H9 (cell line): ENCODE data around the gene IMMP1L. TPM values are rescaled to one million over a fixed set of nuclear protein-coding genes. Genes with fewer than 3 reads are reported as not detected.

Experiments
- DNase-seq: peaks from one replicate; pipeline ENCODE4 v3.0.0-alpha.2; 2017
- H2AFZ ChIP-seq: one replicate; pipeline ENCODE4 v1.6.1; 2013; ENCODE audit warnings: mild to moderate bottlenecking, low read length, control low read depth, moderate library complexity
- H2AK5ac ChIP-seq: 2 replicates; pipeline ENCODE4 v1.6.1; 2013; ENCODE audit warnings: low read length, control low read depth, mixed read lengths; ENCODE audit not compliant: insufficient read length
- H2BK120ac ChIP-seq: one replicate; pipeline ENCODE4 v1.6.1; 2013; ENCODE audit warnings: low read depth, mild to moderate bottlenecking, low read length, control low read depth, inconsistent platforms; ENCODE audit not compliant: poor library complexity, severe bottlenecking
- H2BK12ac ChIP-seq: 2 replicates; pipeline ENCODE4 v1.6.1; 2013; ENCODE audit warnings: low read length, control low read depth, mixed read lengths, low read depth; ENCODE audit not compliant: insufficient read length
- H2BK15ac ChIP-seq: 2 replicates; pipeline ENCODE4 v1.6.1; 2013; ENCODE audit warnings: low read depth, low read length, control low read depth
- H2BK20ac ChIP-seq: one replicate; pipeline ENCODE4 v1.6.1; 2013; ENCODE audit warnings: low read depth, mild to moderate bottlenecking, low read length, control low read depth, inconsistent platforms; ENCODE audit not compliant: poor library complexity, severe bottlenecking
- H2BK5ac ChIP-seq: 2 replicates; pipeline ENCODE4 v1.6.1; 2013; ENCODE audit warnings: low read length, control low read depth, mixed read lengths; ENCODE audit not compliant: insufficient read length
- H3K14ac ChIP-seq: 2 replicates; pipeline ENCODE4 v1.6.1; 2013; ENCODE audit warnings: low read length, control low read depth; ENCODE audit not compliant: insufficient read depth
- H3K18ac ChIP-seq: 2 replicates; pipeline ENCODE4 v1.6.1; 2013; ENCODE audit warnings: low read depth, mild to moderate bottlenecking, mixed read lengths, low read length, control low read depth; ENCODE audit not compliant: insufficient read length
- H3K23ac ChIP-seq: 2 replicates; pipeline ENCODE4 v1.6.1; 2013; ENCODE audit warnings: low read length, control low read depth, mixed read lengths, low read depth; ENCODE audit not compliant: insufficient read length
- H3K23me2 ChIP-seq: 2 replicates; pipeline ENCODE4 v1.6.1; 2013; ENCODE audit warnings: low read depth, mild to moderate bottlenecking, mixed read lengths, low read length, control low read depth; ENCODE audit not compliant: insufficient read length, poor library complexity, severe bottlenecking
- H3K27ac ChIP-seq: 2 replicates; pipeline ENCODE4 v1.5.1; 2013; ENCODE audit warnings: low read length, control low read depth, mixed read lengths, low read depth; ENCODE audit not compliant: insufficient read length
- H3K27me3 ChIP-seq: 2 replicates; pipeline ENCODE4 v1.6.1; 2013; ENCODE audit warnings: low read length, control low read depth, inconsistent platforms; ENCODE audit not compliant: insufficient read depth
- H3K4ac ChIP-seq: 2 replicates; pipeline ENCODE4 v1.6.1; 2013; ENCODE audit warnings: low read depth, mild to moderate bottlenecking, control low read depth, inconsistent platforms, low read length, moderate library complexity
- H3K4me1 ChIP-seq: 2 replicates; pipeline ENCODE4 v1.6.1; 2013; ENCODE audit warnings: low read length, control low read depth, inconsistent platforms; ENCODE audit not compliant: insufficient read depth
- H3K4me2 ChIP-seq: 2 replicates; pipeline ENCODE4 v1.6.1; 2013; ENCODE audit warnings: low read length, control low read depth, mixed read lengths; ENCODE audit not compliant: insufficient read length, insufficient read depth
- H3K56ac ChIP-seq: 2 replicates; pipeline ENCODE4 v1.6.1; 2013; ENCODE audit warnings: low read depth, mild to moderate bottlenecking, mixed read lengths, low read length, control low read depth; ENCODE audit not compliant: insufficient read length
- H3K79me1 ChIP-seq: 2 replicates; pipeline ENCODE4 v1.6.1; 2013; ENCODE audit warnings: low read depth, mild to moderate bottlenecking, moderate library complexity, low read length, control low read depth, inconsistent platforms; ENCODE audit not compliant: insufficient read depth, poor library complexity, severe bottlenecking
- H3K79me2 ChIP-seq: 2 replicates; pipeline ENCODE4 v1.6.1; 2013; ENCODE audit warnings: low read length, control low read depth, inconsistent platforms; ENCODE audit not compliant: insufficient read depth
- H3K9ac ChIP-seq: 2 replicates; pipeline ENCODE4 v1.6.1; 2013; ENCODE audit warnings: low read length, control low read depth, mixed read lengths; ENCODE audit not compliant: insufficient read length; ENCODE audit errors: extremely low read depth
- H3K9me3 ChIP-seq: one replicate; pipeline ENCODE4 v1.6.1; 2013; ENCODE audit warnings: low read depth, low read length, inconsistent platforms; ENCODE audit not compliant: control insufficient read depth
- H3T11ph ChIP-seq: one replicate; pipeline ENCODE4 v1.6.1; 2013; ENCODE audit warnings: mild to moderate bottlenecking, low read length, control low read depth, inconsistent platforms
- H4K20me1 ChIP-seq: one replicate; pipeline ENCODE4 v1.6.1; 2013; ENCODE audit not compliant: control insufficient read depth, insufficient read length, insufficient read depth
- H4K5ac ChIP-seq: 2 replicates; pipeline ENCODE4 v1.6.1; 2013; ENCODE audit warnings: low read depth, mild to moderate bottlenecking, mixed read lengths, low read length, control low read depth; ENCODE audit not compliant: insufficient read length
- H4K8ac ChIP-seq: replicated peaks from 2 replicates; pipeline ENCODE4 v1.6.1; 2013; ENCODE audit warnings: low read length, control low read depth, mixed read lengths, low read depth; ENCODE audit not compliant: insufficient read length
- H4K91ac ChIP-seq: 2 replicates; pipeline ENCODE4 v1.6.1; 2013; ENCODE audit warnings: low read depth, mild to moderate bottlenecking, moderate library complexity, mixed read lengths, low read length, control low read depth; ENCODE audit not compliant: insufficient read length
- H3K27ac Mint-ChIP-seq, 3 experiments: 2 replicates in 2 of 3; 3 replicates in 1 of 3; pipeline ENCODE4 v1.8.0; 2020 to 2021; ENCODE audit warnings: mixed read lengths in 3 of 3, mild to moderate bottlenecking in 1 of 3, moderate library complexity in 1 of 3
- H3K27me3 Mint-ChIP-seq: 2 replicates; pipeline ENCODE4 v1.8.0; 2021; ENCODE audit warnings: low read depth, mild to moderate bottlenecking, moderate library complexity, mixed read lengths
- H3K36me3 Mint-ChIP-seq, 3 experiments: 2 replicates in 2 of 3; 3 replicates in 1 of 3; pipeline ENCODE4 v1.8.0; 2020 to 2021; ENCODE audit warnings: low read depth in 3 of 3, mixed read lengths in 3 of 3; ENCODE audit not compliant: insufficient read depth in 1 of 3
- H3K4me1 Mint-ChIP-seq, 2 experiments: 2 replicates each; pipeline ENCODE4 v1.8.0; 2020; ENCODE audit warnings: mixed read lengths in 2 of 2
- H3K4me3 Mint-ChIP-seq, 2 experiments: 2 replicates in 1 of 2; 3 replicates in 1 of 2; pipeline ENCODE4 v1.8.0; 2020 to 2021; ENCODE audit warnings: mild to moderate bottlenecking in 2 of 2, mixed read lengths in 2 of 2, moderate library complexity in 1 of 2
- H3K9me3 Mint-ChIP-seq, 2 experiments: 2 replicates in 1 of 2; 3 replicates in 1 of 2; pipeline ENCODE4 v1.8.0; 2020; ENCODE audit warnings: mild to moderate bottlenecking in 2 of 2, mixed read lengths in 2 of 2, moderate library complexity in 1 of 2
- CTCF ChIP-seq: fragments of 200-600 bp; sonication (generic); conservative IDR thresholded peaks from 3 replicates; pipeline ENCODE4 v1.8.0; 2021; ENCODE audit warnings: antibody characterized with exemption, mild to moderate bottlenecking
- WGBS: extraction: QIAGEN DNeasy Blood & Tissue Kit; methylation state at CpG from one replicate; pipeline ENCODE4 v1.1.7; 2013; ENCODE audit warnings: missing lambda C conversion rate, low lambda C conversion rate, mixed read lengths; ENCODE audit not compliant: insufficient read length; ENCODE audit errors: extremely low coverage; 5-methylcytosine and 5-hydroxymethylcytosine counted together
- total RNA-seq: library from RNA; stranded (reverse); gene quantifications from 2 replicates; pipeline ENCODE4 v1.2.1, GENCODE V29; 2021

The IMMP1L gene
- total RNA-seq, 1 experiment from 2014 or later, result 27.0 TPM

- peaks cover 2 to 5% (median 4%) of the 10 kb centered on the region in 3 experiments; a peak in 4 of 7 replicates for H3K36me3 Mint-ChIP-seq
- Histone ChIP-seq H3K27ac (no peak overlapping the region), H3K79me2 (no peaks in the 10 kb centered on the region)
Measured at GRCh38 chr11:31535479-31535878, 26.1 kb upstream of the IMMP1L start.

More at GRCh38 chr11:31535479-31535878, 26.1 kb upstream of the IMMP1L start:
- DNase-seq, result no peak
- no peak overlapping the region for H3K23ac ChIP-seq
- Mint-ChIP-seq H3K27ac (no peak overlapping the region), H3K9me3 (no peaks in the 10 kb centered on the region; a peak in 2 of 5 replicates), H3K4me3 (no peak overlapping the region), H3K27me3 (no peaks in the 10 kb centered on the region; the same call in 1 of the 2 replicates), H3K4me1 (no peaks in the 10 kb centered on the region)
- no peaks in the 10 kb centered on the region for H3K27me3 ChIP-seq
- TF ChIP-seq CTCF, result no peak
- no peak overlapping the region for H4K91ac ChIP-seq
- H2BK15ac ChIP-seq, result no peak overlapping the region
- no peak overlapping the region for H3K4ac ChIP-seq
- no peak overlapping the region for H3T11ph ChIP-seq
- H4K5ac ChIP-seq, result no peak overlapping the region
- no peak overlapping the region for H3K14ac ChIP-seq
- H2BK5ac ChIP-seq, result no peak overlapping the region
- H2BK120ac ChIP-seq, result no peak overlapping the region
- no CpG with 5 or more reads among the region's 4 CpGs for WGBS
- H3K18ac ChIP-seq, result no peak overlapping the region
- no peak overlapping the region for H4K8ac ChIP-seq
- no peaks in the 10 kb centered on the region for H3K9me3 ChIP-seq
- H4K20me1 ChIP-seq, result no peaks in the 10 kb centered on the region
- H3K56ac ChIP-seq, result no peak overlapping the region
- H3K4me1 ChIP-seq, result no peaks in the 10 kb centered on the region
- H2BK20ac ChIP-seq, result no peak overlapping the region
- H3K79me1 ChIP-seq, result no peaks in the 10 kb centered on the region
- no peaks in the 10 kb centered on the region for H3K23me2 ChIP-seq
- no peak overlapping the region for H3K4me2 ChIP-seq
- H2BK12ac ChIP-seq, result no peak overlapping the region
- H2AFZ ChIP-seq, result no peak overlapping the region
- H2AK5ac ChIP-seq, result no peak overlapping the region
- no peak overlapping the region for H3K9ac ChIP-seq
